OCI-LY3 (cell line): ENCODE results near the gene NOVA1.

Experiments used
- CTCF ChIP-seq: fragments of 200-600, 300-600 bp; sonication (generic); IDR thresholded peaks from 2 replicates; pipeline ENCODE4 v1.5.1; 2014; ENCODE audit warnings: antibody characterized with exemption, low read length, low read depth
- EZH2phosphoT487 ChIP-seq: fragments of 200-600 bp; shearing (Covaris generic); IDR thresholded peaks from 2 replicates; pipeline ENCODE4 v1.6.1; 2018; ENCODE audit warnings: antibody characterized with exemption, mixed run types, low read depth

GRCh38 chr14:26401179-26401968 lies 196.5 kb downstream of the NOVA1 start:
- TF ChIP-seq CTCF (no peak), EZH2phosphoT487 (no peak)
